AG10803 (cell line): ENCODE results near the gene TSPAN16.

ENCODE experiments used
- DNase-seq: peaks from one replicate; pipeline ENCODE4 v3.0.0; 2010; ENCODE audit warnings: low read depth
- H3K4me3 ChIP-seq: 2 replicates; pipeline ENCODE4 v1.5.1; 2011; ENCODE audit warnings: mild to moderate bottlenecking, low read length, control low read depth
- CTCF ChIP-seq: conservative IDR thresholded peaks from 2 replicates; pipeline ENCODE4 v1.5.1; 2011; ENCODE audit warnings: mild to moderate bottlenecking, low read length, control low read depth, inconsistent platforms

TSPAN16 gene

GRCh38 chr19:11295665-11296245 is at the start of gene TSPAN16:
TSPAN16 (plus strand) TSS chr19:11296160; CDS start chr19:11296298, 138 bp downstream.
- 0 out of 2 replicates have a peak, but pooled peaks have one; percentile 15 for TF ChIP-seq CTCF
- no peak within 1 kb of the TSS for H3K4me3 ChIP-seq
- DNase-seq: no peak

GRCh38 chr19:11246941-11247340 is 49.0 kb upstream of the TSPAN16 start:
- H3K4me3 ChIP-seq: no peak overlapping the region
- no peak for TF ChIP-seq CTCF
- no peak for DNase-seq

GRCh38 chr19:11247391-11247790 is 48.6 kb upstream of the TSPAN16 start:
- no peak for TF ChIP-seq CTCF
- no peak overlapping the region for H3K4me3 ChIP-seq
- no peak for DNase-seq

GRCh38 chr19:11247934-11248333 is 48.0 kb upstream of the TSPAN16 start:
- no peak overlapping the region for H3K4me3 ChIP-seq
- TF ChIP-seq CTCF: no peak
- no peak for DNase-seq

GRCh38 chr19:11248852-11249251 is 47.1 kb upstream of the TSPAN16 start:
- TF ChIP-seq CTCF: no peak
- H3K4me3 ChIP-seq: no peak overlapping the region
- no peak for DNase-seq

GRCh38 chr19:11251217-11251616 is 44.7 kb upstream of the TSPAN16 start:
- no peak for TF ChIP-seq CTCF
- H3K4me3 ChIP-seq: no peak overlapping the region

GRCh38 chr19:11251650-11252314 is 44.2 kb upstream of the TSPAN16 start:
- no peak for TF ChIP-seq CTCF
- no peak for DNase-seq
- H3K4me3 ChIP-seq: no peak overlapping the region

More at GRCh38 chr19:11251217-11251616, 44.7 kb upstream of the TSPAN16 start:
- DNase-seq: no peak
